AG04449 (cell line): ENCODE results near the gene PEX6.

Experiments used
- CTCF ChIA-PET: fragments of 350-600 bp; formaldehyde crosslinking; extraction: SDS; loops from one replicate; lab custom pipeline; 2021; ENCODE audit warnings: antibody characterized with exemption; lab: Yijun Ruan, JAX
- POLR2A ChIA-PET: fragments of 400-600, 350-600 bp; formaldehyde crosslinking; extraction: SDS; loops from one replicate; lab custom pipeline; 2020; ENCODE audit warnings: antibody characterized with exemption, inconsistent platforms; lab: Yijun Ruan, JAX
- DNase-seq: peaks from one replicate; pipeline ENCODE4 v3.0.0-alpha.2; 2010; ENCODE audit warnings: low read depth, low spot score
- H3K4me3 ChIP-seq: 2 replicates; pipeline ENCODE4 v1.5.1; 2011; ENCODE audit warnings: low read depth, mild to moderate bottlenecking, control low read depth, low read length
- TF ChIP-seq, protein P1 (sequence below): IDR thresholded peaks from one replicate; pipeline ENCODE4 v1.5.1; 2011; ENCODE audit warnings: mild to moderate bottlenecking, moderate library complexity, low read length, control low read depth, inconsistent platforms; ENCODE audit not compliant: insufficient read depth; ENCODE audit errors: missing control alignments

The PEX6 gene

DNA sequence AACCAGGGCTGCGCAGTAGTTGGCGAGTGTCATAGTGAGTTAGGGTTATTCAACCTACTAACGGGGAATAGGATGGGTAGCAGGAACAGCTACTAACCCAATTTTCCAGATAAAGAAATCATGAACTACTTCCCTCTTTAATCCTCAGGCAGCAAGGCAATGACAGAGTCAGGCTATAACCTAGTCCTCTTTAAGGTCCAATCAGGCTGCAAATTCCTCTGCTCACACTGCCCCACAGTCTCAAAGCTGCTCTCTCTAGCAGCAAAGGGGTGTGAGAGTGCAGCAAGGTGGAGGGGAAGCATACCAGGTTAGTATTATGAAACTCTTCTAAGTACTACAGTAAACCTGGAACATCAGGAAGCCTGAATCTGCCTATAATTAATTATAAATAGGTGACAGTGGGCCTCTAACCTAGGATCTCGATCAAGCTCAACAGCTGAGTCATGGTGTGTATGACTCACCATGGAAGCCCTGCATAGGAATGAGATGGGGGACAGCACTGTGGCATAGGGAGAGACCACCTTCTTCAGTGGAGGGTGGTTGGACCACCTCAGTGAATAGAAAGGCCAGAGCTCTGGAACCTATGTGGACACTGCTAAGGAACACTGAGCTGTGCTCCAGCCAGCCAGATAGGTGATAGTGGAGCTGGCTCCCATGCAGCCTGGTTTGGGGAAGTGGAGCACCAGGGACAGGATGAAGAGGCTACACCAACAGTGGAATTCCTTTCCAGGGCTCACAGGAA is 7.9 kb downstream of the PEX6 start:
- no peak for DNase-seq
- TF ChIP-seq, protein P1, sequence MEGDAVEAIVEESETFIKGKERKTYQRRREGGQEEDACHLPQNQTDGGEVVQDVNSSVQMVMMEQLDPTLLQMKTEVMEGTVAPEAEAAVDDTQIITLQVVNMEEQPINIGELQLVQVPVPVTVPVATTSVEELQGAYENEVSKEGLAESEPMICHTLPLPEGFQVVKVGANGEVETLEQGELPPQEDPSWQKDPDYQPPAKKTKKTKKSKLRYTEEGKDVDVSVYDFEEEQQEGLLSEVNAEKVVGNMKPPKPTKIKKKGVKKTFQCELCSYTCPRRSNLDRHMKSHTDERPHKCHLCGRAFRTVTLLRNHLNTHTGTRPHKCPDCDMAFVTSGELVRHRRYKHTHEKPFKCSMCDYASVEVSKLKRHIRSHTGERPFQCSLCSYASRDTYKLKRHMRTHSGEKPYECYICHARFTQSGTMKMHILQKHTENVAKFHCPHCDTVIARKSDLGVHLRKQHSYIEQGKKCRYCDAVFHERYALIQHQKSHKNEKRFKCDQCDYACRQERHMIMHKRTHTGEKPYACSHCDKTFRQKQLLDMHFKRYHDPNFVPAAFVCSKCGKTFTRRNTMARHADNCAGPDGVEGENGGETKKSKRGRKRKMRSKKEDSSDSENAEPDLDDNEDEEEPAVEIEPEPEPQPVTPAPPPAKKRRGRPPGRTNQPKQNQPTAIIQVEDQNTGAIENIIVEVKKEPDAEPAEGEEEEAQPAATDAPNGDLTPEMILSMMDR, result no peak
- ChIA-PET CTCF (interaction anchor here (1.0 to 1.2 kb wide), 2 partner anchors 8 to 10 kb away, joined by 3 read pairs; partner anchors contain the start of gene PEX6), POLR2A (interaction anchor here (0.5 to 1.5 kb wide), 6 partner anchors 8 to 88 kb away, joined by 3 to 6 read pairs (median 4); partner anchors contain the start of genes KLC4, KLHDC3, MEA1 and MRPL2)
- H3K4me3 ChIP-seq, result no peak overlapping the region

DNA sequence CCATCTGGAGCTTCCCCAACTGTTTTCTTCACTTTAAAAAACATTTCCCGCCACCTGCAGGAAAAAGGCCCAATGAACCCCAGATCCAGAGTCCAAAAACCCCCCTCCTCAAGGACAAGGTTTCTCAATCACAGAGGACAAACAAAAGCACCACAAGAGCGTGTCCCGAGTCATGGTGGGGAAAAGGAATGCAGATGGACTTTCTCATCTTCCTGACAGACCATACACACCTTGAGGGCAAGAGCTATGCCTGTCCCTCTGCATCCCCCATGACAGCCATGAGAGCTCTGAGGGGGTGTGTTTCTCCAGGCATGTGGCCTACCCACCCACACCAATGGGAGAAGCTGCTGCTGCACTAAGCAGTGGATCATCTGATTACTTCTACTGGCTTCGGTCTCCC is 9.0 kb downstream of the PEX6 start:
- ChIA-PET CTCF (interaction anchor here (1.1 kb wide), 1 partner anchor 27 kb away, joined by 3 read pairs; no protein-coding TSS in a partner anchor), POLR2A (interaction anchor here (1.2 to 1.3 kb wide), 2 partner anchors 9 to 89 kb away, joined by 3 to 6 read pairs; partner anchors contain the start of genes KLC4, MRPL2 and PEX6)
- no peak overlapping the region for H3K4me3 ChIP-seq
- no peak for DNase-seq
- TF ChIP-seq, protein P1, result no peak

DNA sequence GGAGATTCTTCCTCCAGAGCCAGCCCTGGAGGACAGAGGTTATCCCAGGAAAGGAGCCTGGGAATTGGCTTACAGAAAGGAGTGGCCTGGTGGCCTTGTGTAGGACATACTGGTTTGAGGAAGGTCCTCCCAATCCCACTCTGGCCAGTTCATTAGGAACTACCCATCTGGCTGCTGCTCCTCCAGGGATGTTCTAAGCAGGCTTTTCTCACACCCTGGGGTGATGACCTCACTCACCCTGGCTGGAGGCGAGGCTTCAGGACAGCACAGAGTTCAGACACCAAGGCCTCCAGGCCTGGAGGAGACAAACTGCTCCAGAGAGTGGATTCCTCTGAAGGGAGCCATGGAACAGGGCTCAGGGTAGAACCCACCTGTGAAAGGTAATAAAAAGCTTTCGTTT is 9.6 kb downstream of the PEX6 start:
- TF ChIP-seq, protein P1, result no peak

DNA sequence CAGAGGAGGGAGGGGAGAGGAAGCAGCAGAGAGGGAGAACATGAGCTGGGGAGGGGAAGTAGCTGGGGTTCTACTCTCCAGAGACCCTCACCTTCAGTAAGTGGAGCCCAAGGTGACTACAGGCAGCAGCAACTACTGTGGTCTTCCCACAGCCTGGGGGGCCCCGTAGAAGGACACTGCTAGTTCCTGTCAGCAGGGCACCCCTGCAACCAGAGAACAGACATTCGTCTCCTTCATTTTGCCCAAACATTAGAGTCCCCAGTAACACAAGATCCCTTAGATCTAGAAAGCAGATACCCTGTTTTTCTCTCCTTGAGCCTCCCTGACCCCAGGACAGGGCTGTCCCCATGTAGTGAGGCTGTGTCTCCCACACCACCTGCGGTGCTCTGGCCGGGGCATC is 10.2 kb downstream of the PEX6 start:
- H3K4me3 ChIP-seq, result no peak overlapping the region
- TF ChIP-seq, protein P1, result no peak
- no peak for DNase-seq
- ChIA-PET CTCF (no interaction called here), POLR2A (no interaction called here)

More for the DNA sequence above, 9.6 kb downstream of the PEX6 start:
- ChIA-PET CTCF (interaction anchor here (1.1 kb wide), 1 partner anchor 27 kb away, joined by 3 read pairs; no protein-coding TSS in a partner anchor), POLR2A (no interaction called here)
- DNase-seq, result no peak
- H3K4me3 ChIP-seq, result no peak overlapping the region

DNA sequence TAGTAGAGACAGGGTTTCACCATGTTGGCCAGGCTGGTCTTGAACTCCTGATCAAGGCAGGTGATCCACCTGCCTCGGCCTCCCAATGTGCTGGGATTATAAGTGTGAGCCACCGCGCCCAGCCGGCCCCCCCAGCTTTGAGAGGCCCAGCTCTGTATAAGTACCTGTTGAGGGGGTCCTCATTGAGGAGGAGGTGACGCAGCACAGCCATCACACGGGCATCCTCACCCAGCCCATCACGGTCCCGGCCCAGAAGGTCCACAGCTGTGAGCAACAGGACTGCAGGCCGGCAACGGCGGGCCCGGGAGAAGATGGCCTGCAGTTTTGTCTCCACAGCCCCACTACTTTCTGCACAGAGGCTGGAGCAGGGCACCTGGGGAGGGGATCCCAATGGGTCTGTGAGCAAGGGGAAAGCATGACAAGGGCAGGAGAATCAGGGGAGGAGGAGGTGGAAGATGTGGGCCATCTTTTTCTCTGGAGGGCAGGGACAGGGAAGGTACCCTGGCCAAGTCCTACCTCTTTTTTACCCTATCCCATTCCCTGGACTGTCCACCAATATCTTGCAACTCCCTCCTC is 10.8 kb downstream of the PEX6 start:
- TF ChIP-seq, protein P1, result no peak
- DNase-seq, result no peak
- POLR2A ChIA-PET, result no interaction called here
- CTCF ChIA-PET, result no interaction called here
- H3K4me3 ChIP-seq, result no peak overlapping the region

DNA sequence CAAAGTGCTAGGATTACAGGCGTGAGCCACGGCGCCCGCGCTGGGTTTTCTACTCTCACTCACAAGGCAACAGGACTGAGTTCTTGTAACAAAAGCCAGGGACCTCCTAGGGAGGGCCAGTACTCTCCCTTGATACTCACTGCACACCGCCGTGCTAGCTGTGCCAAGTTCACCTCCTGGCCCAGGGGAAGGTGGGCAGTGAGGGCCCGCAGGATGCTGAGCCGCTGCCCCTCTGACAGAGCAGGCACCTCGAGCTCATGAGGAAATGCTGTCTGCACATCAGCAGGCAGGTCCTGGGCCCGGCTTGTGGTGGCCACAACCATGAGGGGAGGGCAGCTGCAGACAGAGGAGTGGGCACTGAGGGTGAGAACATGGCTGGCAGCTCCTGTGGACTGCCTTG is 11.8 kb downstream of the PEX6 start:
- no peak for DNase-seq
- no peak overlapping the region for H3K4me3 ChIP-seq
- TF ChIP-seq, protein P1, result no peak
- ChIA-PET CTCF (interaction anchor here (0.8 kb wide), 1 partner anchor 11 kb away, joined by 3 read pairs; no protein-coding TSS in a partner anchor), POLR2A (no interaction called here)
